Hepatocyte (in vitro differentiated cells): ENCODE measurements around the gene INS. TPM values are rescaled to one million over a fixed set of nuclear protein-coding genes. Genes with fewer than 3 reads are reported as not detected.

ENCODE experiments used
- DNase-seq: peaks from one replicate; pipeline ENCODE4 v3.0.0-alpha.2; 2016; ENCODE audit warnings: low spot score
- H2AFZ ChIP-seq: fragments of 200-600 bp; sonication (generic); 2 replicates; pipeline ENCODE4 v1.6.0; 2016; ENCODE audit warnings: antibody characterized with exemption, mild to moderate bottlenecking
- H3K27ac ChIP-seq: fragments of 200-600 bp; sonication (generic); 2 replicates; pipeline ENCODE4 v1.5.1; 2016; ENCODE audit warnings: mild to moderate bottlenecking
- H3K27me3 ChIP-seq: fragments of 200-600 bp; sonication (generic); 2 replicates; pipeline ENCODE4 v1.6.1; 2016
- H3K36me3 ChIP-seq: fragments of 200-600 bp; sonication (generic); replicated peaks from 2 replicates; pipeline ENCODE4 v1.5.1; 2016; ENCODE audit warnings: low read depth; ENCODE audit not compliant: insufficient read depth
- H3K4me1 ChIP-seq: fragments of 200-600 bp; sonication (generic); 2 replicates; pipeline ENCODE4 v1.5.1; 2016; ENCODE audit warnings: mild to moderate bottlenecking, moderate library complexity; ENCODE audit not compliant: insufficient read depth
- H3K4me2 ChIP-seq: fragments of 200-600 bp; sonication (generic); 2 replicates; pipeline ENCODE4 v1.6.0; 2016
- H3K4me3 ChIP-seq: fragments of 200-600 bp; sonication (generic); 2 replicates; pipeline ENCODE4 v1.5.1; 2016; ENCODE audit warnings: mild to moderate bottlenecking
- H3K79me2 ChIP-seq: fragments of 200-600 bp; sonication (generic); 2 replicates; pipeline ENCODE4 v1.6.0; 2017; ENCODE audit warnings: mild to moderate bottlenecking
- H3K9me2 ChIP-seq: fragments of 200-600 bp; sonication (generic); replicated peaks from 2 replicates; pipeline ENCODE4 v1.6.0; 2017; ENCODE audit warnings: mild to moderate bottlenecking; ENCODE audit not compliant: insufficient read depth
- H3K9me3 ChIP-seq: fragments of 200-600 bp; sonication (generic); 2 replicates; pipeline ENCODE4 v1.5.1; 2016; ENCODE audit warnings: low read depth, mild to moderate bottlenecking
- H4K20me1 ChIP-seq: fragments of 200-600 bp; sonication (generic); 2 replicates; pipeline ENCODE4 v1.6.0; 2016; ENCODE audit warnings: mild to moderate bottlenecking; ENCODE audit not compliant: insufficient read depth, poor library complexity, severe bottlenecking
- CTCF ChIP-seq: fragments of 200-600 bp; sonication (generic); IDR thresholded peaks from 2 replicates; pipeline ENCODE4 v1.5.1; 2016; ENCODE audit warnings: antibody characterized with exemption, mild to moderate bottlenecking; ENCODE audit not compliant: poor library complexity
- EZH2 ChIP-seq: fragments of 200-600 bp; sonication (generic); IDR thresholded peaks from 2 replicates; pipeline ENCODE4 v1.6.1; 2016; ENCODE audit warnings: antibody characterized with exemption, mild to moderate bottlenecking, borderline replicate concordance
- EZH2phosphoT487 ChIP-seq: fragments of 200-600 bp; sonication (generic); IDR thresholded peaks from one replicate; pipeline ENCODE4 v1.6.1; 2018; ENCODE audit warnings: antibody characterized with exemption, mild to moderate bottlenecking, low read depth, moderate library complexity; ENCODE audit not compliant: unreplicated experiment, severe bottlenecking
- WGBS: methylation state at CpG from one replicate; pipeline ENCODE4 v1.1.6; 2016; ENCODE audit warnings: low lambda C conversion rate; ENCODE audit errors: missing lambda C conversion rate; 5-methylcytosine and 5-hydroxymethylcytosine counted together
- polyA plus RNA-seq: library from polyadenylated mRNA; unstranded; fragments of >200 nt; fragmentation: Nextera tagmentation; extraction: Ambion mirVana; gene quantifications from 2 replicates; pipeline ENCODE4 v1.2.1, GENCODE V29; 2016
- total RNA-seq: library from RNA; depleted of rRNA; stranded (reverse); fragments of >200 nt; gene quantifications from 2 replicates; pipeline ENCODE4 v1.2.3, GENCODE V29; 2014

INS gene
- total and polyA plus RNA-seq, 2 experiments from 2014 or later, result not detected

- no peaks in the 10 kb centered on the region for H3K9me3 ChIP-seq
- DNase-seq, result no peak
- H3K4me2 ChIP-seq, result no peak overlapping the region
- no peaks in the 10 kb centered on the region for H3K27me3 ChIP-seq
- H2AFZ ChIP-seq, result no peak overlapping the region
- no peak for TF ChIP-seq EZH2
- no peak for TF ChIP-seq EZH2phosphoT487
- TF ChIP-seq CTCF, result no peak
- no peak overlapping the region for H3K4me3 ChIP-seq
- WGBS, result 80% methylated on average over 20 of the region's 20 CpGs
- H3K79me2 ChIP-seq, result no peaks in the 10 kb centered on the region
- no peaks in the 10 kb centered on the region for H3K9me2 ChIP-seq
- peaks cover 5% of the 10 kb centered on the region for H3K4me1 ChIP-seq
- H3K27ac ChIP-seq, result no peak overlapping the region
- no peaks in the 10 kb centered on the region for H4K20me1 ChIP-seq
- no peaks in the 10 kb centered on the region for H3K36me3 ChIP-seq
Observed at GRCh38 chr11:2164861-2165555, 4.0 kb upstream of the INS start.

GRCh38 chr11:2164081-2164480 lies 3.1 kb upstream of the INS start:
- Histone ChIP-seq H3K4me1 (peaks cover 5% of the 10 kb centered on the region), H3K79me2 (no peaks in the 10 kb centered on the region), H3K4me3 (no peak overlapping the region), H4K20me1 (no peaks in the 10 kb centered on the region), H3K36me3 (no peaks in the 10 kb centered on the region), H3K27me3 (no peaks in the 10 kb centered on the region), H2AFZ (no peak overlapping the region), H3K4me2 (no peak overlapping the region), H3K27ac (no peak overlapping the region), H3K9me2 (no peaks in the 10 kb centered on the region), H3K9me3 (no peaks in the 10 kb centered on the region)
- WGBS, result 98% methylated on average over 11 of the region's 22 CpGs
- TF ChIP-seq EZH2phosphoT487, result no peak
- DNase-seq, result no peak

- no peak for DNase-seq
- Histone ChIP-seq H3K4me1 (peaks cover 5% of the 10 kb centered on the region), H3K27me3 (no peaks in the 10 kb centered on the region)
Observed at GRCh38 chr11:2163428-2163978, 2.5 kb upstream of the INS start.

More at GRCh38 chr11:2163428-2163978, 2.5 kb upstream of the INS start:
- Histone ChIP-seq H3K4me2 (no peak overlapping the region), H3K27ac (no peak overlapping the region), H3K4me3 (no peak overlapping the region), H2AFZ (no peak overlapping the region), H4K20me1 (no peaks in the 10 kb centered on the region), H3K36me3 (no peaks in the 10 kb centered on the region), H3K9me2 (no peaks in the 10 kb centered on the region), H3K79me2 (no peaks in the 10 kb centered on the region), H3K9me3 (no peaks in the 10 kb centered on the region)
- no peak for TF ChIP-seq CTCF
- no peak for TF ChIP-seq EZH2phosphoT487
- no peak for TF ChIP-seq EZH2
- WGBS, result 70% methylated on average over 11 of the region's 12 CpGs
